Activated B cell treated with CpG ODN at 0.5 μM for 24 hours (primary cell): Measurements from ENCODE around the gene CASP10. TPM values are rescaled to one million over a fixed set of nuclear protein-coding genes. Genes with fewer than 3 reads are reported as not detected.

ENCODE experiments used
- ATAC-seq: fragments of 200-7000 bp; cut with Tn5 transposase; one replicate; pipeline ENCODE4 v1.10.0; 2021; ENCODE audit warnings: low read depth, mild to moderate bottlenecking, moderate library complexity
- CTCF ChIA-PET: fragments of 350-600 bp; sonication (Branson Sonifier 250); formaldehyde crosslinking; loops from one replicate; lab custom pipeline; 2021; ENCODE audit warnings: antibody characterized with exemption; lab: Charles Lee
- POLR2A ChIA-PET: fragments of 350-600 bp; sonication (Branson Sonifier 250); formaldehyde crosslinking; loops from one replicate; lab custom pipeline; 2021; ENCODE audit warnings: antibody characterized with exemption; lab: Charles Lee
- DNase-seq: peaks from one replicate; pipeline ENCODE4 v3.0.0; 2022
- H3K27ac Mint-ChIP-seq: one replicate; pipeline ENCODE4 v1.8.0; 2020; ENCODE audit warnings: mixed read lengths
- H3K27me3 Mint-ChIP-seq: one replicate; pipeline ENCODE4 v1.8.0; 2021; ENCODE audit warnings: mixed read lengths
- H3K36me3 Mint-ChIP-seq: one replicate; pipeline ENCODE4 v1.8.0; 2021; ENCODE audit warnings: low read depth, mixed read lengths
- H3K4me1 Mint-ChIP-seq: one replicate; pipeline ENCODE4 v1.8.0; 2021; ENCODE audit warnings: mixed read lengths
- H3K4me3 Mint-ChIP-seq: one replicate; pipeline ENCODE4 v1.8.0; 2020; ENCODE audit warnings: mild to moderate bottlenecking, mixed read lengths
- H3K9me3 Mint-ChIP-seq: one replicate; pipeline ENCODE4 v1.8.0; 2020; ENCODE audit warnings: mixed read lengths
- CTCF ChIP-seq: fragments of 200-600 bp; IDR thresholded peaks from one replicate; pipeline ENCODE4 v1.8.0; 2022; ENCODE audit warnings: antibody characterized with exemption, mild to moderate bottlenecking
- intact Hi-C: fragments of 100-400 bp; cut with micrococcal nuclease; formaldehyde crosslinking; loops from one replicate; pipeline ENCODE4 v1.15.1; 2024
- total RNA-seq: library from RNA; stranded (reverse); gene quantifications from 2 replicates; pipeline ENCODE4 v1.2.3, GENCODE V29; 2022

CASP10 gene
- total RNA-seq, 1 donor from 2014 or later, result 13.8 TPM

- Mint-ChIP-seq H3K4me3 (no peak overlapping the region), H3K9me3 (no peaks in the 10 kb centered on the region), H3K4me1 (peaks cover 71% of the 10 kb centered on the region), H3K27me3 (no peaks in the 10 kb centered on the region), H3K36me3 (peaks cover 10% of the 10 kb centered on the region), H3K27ac (peak overlapping the region; percentile 4)
- intact Hi-C loops, result loop anchor here (1.0 kb wide), 1 partner anchor 8 kb away; no protein-coding TSS in a partner anchor
- DNase-seq (no peak), ATAC-seq (peak; percentile 56)
- ChIA-PET CTCF (interaction anchor here (1.2 kb wide), 1 partner anchor 19 kb away, joined by 3 read pairs; no protein-coding TSS in a partner anchor), POLR2A (no interaction called here)
- TF ChIP-seq CTCF, result no peak
Measured at GRCh38 chr2:201250741-201251140, 67.8 kb downstream of the CASP10 start.

GRCh38 chr2:201254081-201254730 is 71.3 kb downstream of the CASP10 start:
- peak overlapping the region; percentile 86 for H3K27ac Mint-ChIP-seq
- H3K9me3 Mint-ChIP-seq, result no peaks in the 10 kb centered on the region
- ATAC-seq, result no peak
- no peak overlapping the region for H3K4me3 Mint-ChIP-seq
- POLR2A ChIA-PET, result interaction anchor here (1.1 to 2.1 kb wide), 3 partner anchors 12 to 31 kb away, joined by 5 to 17 read pairs (median 10); no protein-coding TSS in a partner anchor
- TF ChIP-seq CTCF, result no peak
- H3K36me3 Mint-ChIP-seq, result peaks cover 3% of the 10 kb centered on the region
- H3K27me3 Mint-ChIP-seq, result no peaks in the 10 kb centered on the region
- no peak for DNase-seq
- CTCF ChIA-PET, result interaction anchor here (1.0 to 4.3 kb wide), 2 partner anchors 21 to 111 kb away, joined by 3 to 13 read pairs; no protein-coding TSS in a partner anchor
- peaks cover 86% of the 10 kb centered on the region for H3K4me1 Mint-ChIP-seq
- intact Hi-C loops, result no loop called here

DNA sequence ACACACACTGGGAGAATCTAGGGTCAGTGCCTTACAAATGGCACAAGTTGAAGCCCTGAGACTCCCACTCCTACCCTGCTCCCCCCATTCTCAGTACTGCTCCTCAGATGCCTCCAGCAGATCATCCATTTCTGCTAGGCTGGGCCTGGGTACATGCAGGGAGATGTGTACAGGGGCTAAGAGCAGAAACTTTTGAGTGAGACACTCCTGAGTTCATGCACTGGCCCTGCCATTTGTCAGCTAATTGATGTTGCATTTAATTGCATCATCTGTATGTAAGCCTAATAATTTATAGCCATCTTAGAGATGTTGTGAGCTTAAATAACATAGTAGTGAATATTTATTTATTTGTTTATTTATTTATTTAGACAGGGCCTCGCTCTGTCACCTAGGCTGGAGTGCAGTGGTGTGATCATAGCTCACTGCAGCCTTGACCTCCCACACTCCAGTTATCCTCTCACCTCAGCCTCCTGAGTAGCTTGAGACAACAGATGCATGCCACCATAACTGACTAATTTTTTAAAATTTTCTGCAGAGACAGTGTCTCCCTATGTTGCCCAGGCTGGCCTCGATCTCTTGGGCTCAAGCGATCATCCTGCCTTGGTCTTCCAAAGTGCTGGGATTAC is 72.6 kb downstream of the CASP10 start:
- no peak for ATAC-seq
- TF ChIP-seq CTCF, result no peak
- H3K27ac Mint-ChIP-seq, result peak overlapping the region; percentile 98
- H3K9me3 Mint-ChIP-seq, result no peaks in the 10 kb centered on the region
- no peak for DNase-seq
- peaks cover 5% of the 10 kb centered on the region for H3K36me3 Mint-ChIP-seq
- CTCF ChIA-PET, result interaction anchor here (0.8 to 4.3 kb wide), 3 partner anchors 15 to 72 kb away, joined by 3 to 13 read pairs (median 4); partner anchors contain the start of gene CASP10
- no peaks in the 10 kb centered on the region for H3K27me3 Mint-ChIP-seq
- H3K4me3 Mint-ChIP-seq, result no peak overlapping the region
- POLR2A ChIA-PET, result no interaction called here
- intact Hi-C loops, result loop anchor here (5.0 kb wide), 1 partner anchor 1012 kb away; the partner anchor contains the start of gene NOP58
- H3K4me1 Mint-ChIP-seq, result peaks cover 86% of the 10 kb centered on the region

DNA sequence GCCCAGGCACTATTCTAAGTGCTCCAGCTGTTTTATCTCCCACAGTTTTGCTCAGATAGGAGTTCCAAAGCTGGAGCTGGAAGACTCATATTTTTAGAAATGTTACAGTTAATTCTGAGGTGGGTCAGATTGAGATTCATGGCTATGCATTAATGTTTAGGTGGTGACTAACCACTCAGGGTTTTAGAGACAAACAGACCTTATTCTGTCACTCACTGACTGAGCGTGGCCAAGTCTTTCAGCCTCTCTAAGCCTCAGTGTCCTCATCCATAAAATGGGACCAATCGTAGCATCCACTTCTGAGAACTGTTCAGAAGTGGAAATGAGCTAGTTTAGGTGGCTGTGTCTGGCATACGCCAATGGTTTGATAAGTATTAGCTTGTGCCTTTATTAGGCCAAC is 73.1 kb downstream of the CASP10 start:
- ATAC-seq (no peak), DNase-seq (no peak)
- H3K36me3 Mint-ChIP-seq, result peaks cover 7% of the 10 kb centered on the region
- no peaks in the 10 kb centered on the region for H3K27me3 Mint-ChIP-seq
- no peak for TF ChIP-seq CTCF
- POLR2A ChIA-PET, result interaction anchor here (5.1 kb wide), 1 partner anchor 23 kb away, joined by 57 read pairs; no protein-coding TSS in a partner anchor
- peaks cover 84% of the 10 kb centered on the region for H3K4me1 Mint-ChIP-seq
- intact Hi-C loops, result loop anchor here (5.0 kb wide), 1 partner anchor 1011 kb away; the partner anchor contains the start of gene NOP58
- no peaks in the 10 kb centered on the region for H3K9me3 Mint-ChIP-seq
- CTCF ChIA-PET, result interaction anchor here (0.8 to 4.3 kb wide), 3 partner anchors 14 to 73 kb away, joined by 3 to 13 read pairs (median 4); partner anchors contain the start of gene CASP10
- H3K4me3 Mint-ChIP-seq, result no peak overlapping the region
- H3K27ac Mint-ChIP-seq, result peak overlapping the region; percentile 98
